GM23338 (cell line): Measurements from ENCODE around the gene SSX3. TPM values are rescaled to one million over a fixed set of nuclear protein-coding genes. Genes with fewer than 3 reads are reported as not detected.
A peak's percentile ranks its signal among the peaks of the same experiment; 100 is the strongest.
"Not testable (repeated sequence)": the region's sequence is repeated elsewhere in the genome, so short reads cannot be mapped to it uniquely, and the experiment has no call there.

Experiments
- ATAC-seq: fragments of 200-7000 bp; cut with Tn5 transposase; 3 replicates; pipeline ENCODE4 v1.9.1; 2020
- DNase-seq: peaks from one replicate; pipeline ENCODE4 v3.0.0-alpha.2; 2015; ENCODE audit warnings: low spot score
- H2AFZ ChIP-seq: fragments of 200-600 bp; sonication (generic); 2 replicates; pipeline ENCODE4 v1.8.0; 2016; ENCODE audit warnings: antibody characterized with exemption, mild to moderate bottlenecking, moderate library complexity
- H3F3A ChIP-seq: fragments of 200-600 bp; sonication (generic); replicated peaks from 2 replicates; pipeline ENCODE4 v1.8.0; 2017; ENCODE audit warnings: antibody characterized with exemption, mixed run types, low read depth
- H3K27ac ChIP-seq: fragments of 200-600 bp; sonication (generic); 2 replicates; pipeline ENCODE4 v1.6.1; 2016; ENCODE audit warnings: low read depth
- H3K27me3 ChIP-seq: fragments of 200-600 bp; sonication (generic); 2 replicates; pipeline ENCODE4 v1.8.0; 2016; ENCODE audit warnings: mild to moderate bottlenecking, mixed run types, moderate library complexity; ENCODE audit not compliant: insufficient read depth
- H3K36me3 ChIP-seq: fragments of 200-600 bp; sonication (generic); 2 replicates; pipeline ENCODE4 v1.8.0; 2016; ENCODE audit warnings: mild to moderate bottlenecking; ENCODE audit not compliant: insufficient read depth
- H3K4me1 ChIP-seq: fragments of 200-600 bp; sonication (generic); 2 replicates; pipeline ENCODE4 v1.8.0; 2016; ENCODE audit warnings: mild to moderate bottlenecking, moderate library complexity; ENCODE audit not compliant: insufficient read depth
- H3K4me2 ChIP-seq: fragments of 200-600 bp; sonication (generic); 2 replicates; pipeline ENCODE4 v1.7.1; 2017; ENCODE audit warnings: mixed run types
- H3K4me3 ChIP-seq: fragments of 200-600 bp; sonication (generic); 2 replicates; pipeline ENCODE4 v1.6.1; 2016; ENCODE audit warnings: mixed run types
- H3K79me2 ChIP-seq: fragments of 200-600 bp; sonication (generic); replicated peaks from 2 replicates; pipeline ENCODE4 v1.8.0; 2017; ENCODE audit warnings: mild to moderate bottlenecking; ENCODE audit not compliant: insufficient read depth
- H3K9me2 ChIP-seq: fragments of 200-600 bp; sonication (generic); 2 replicates; pipeline ENCODE4 v1.8.0; 2017; ENCODE audit not compliant: insufficient read depth
- H4K20me1 ChIP-seq: fragments of 200-600 bp; sonication (generic); replicated peaks from 2 replicates; pipeline ENCODE4 v1.8.0; 2017; ENCODE audit warnings: mild to moderate bottlenecking; ENCODE audit not compliant: insufficient read depth
- H3K27ac Mint-ChIP-seq: 2 replicates; pipeline ENCODE4 v1.8.0; 2020; ENCODE audit warnings: inconsistent platforms, mild to moderate bottlenecking, moderate library complexity, mixed read lengths
- H3K27me3 Mint-ChIP-seq: 3 replicates; pipeline ENCODE4 v1.8.0; 2022; ENCODE audit warnings: low read depth, mild to moderate bottlenecking, moderate library complexity, mixed read lengths, inconsistent platforms; ENCODE audit not compliant: insufficient read depth, poor library complexity
- H3K36me3 Mint-ChIP-seq: 3 replicates; pipeline ENCODE4 v1.8.0; 2021; ENCODE audit warnings: low read depth, mild to moderate bottlenecking, inconsistent platforms, moderate library complexity, mixed read lengths
- H3K4me1 Mint-ChIP-seq: 3 replicates; pipeline ENCODE4 v1.8.0; 2020; ENCODE audit warnings: mild to moderate bottlenecking, inconsistent platforms, mixed read lengths
- H3K4me3 Mint-ChIP-seq: 3 replicates; pipeline ENCODE4 v1.8.0; 2021; ENCODE audit warnings: moderate library complexity, mild to moderate bottlenecking, inconsistent platforms, mixed read lengths
- H3K9me3 Mint-ChIP-seq: 3 replicates; pipeline ENCODE4 v1.8.0; 2020; ENCODE audit warnings: moderate library complexity, mild to moderate bottlenecking, inconsistent platforms, mixed read lengths
- CREB1 ChIP-seq: fragments of 250-450 bp; sonication (Bioruptor Pico); IDR thresholded peaks from 2 replicates; pipeline ENCODE4 v1.5.0; 2020; ENCODE audit warnings: low read depth, mild to moderate bottlenecking, moderate library complexity
- ETS1 ChIP-seq: IDR thresholded peaks from 2 replicates; pipeline ENCODE4 v1.6.1; 2016; ENCODE audit warnings: antibody characterized with exemption
- JUNB ChIP-seq: IDR thresholded peaks from one replicate; pipeline ENCODE4 v1.6.1; 2016; ENCODE audit warnings: antibody characterized with exemption; ENCODE audit not compliant: unreplicated experiment
- POLR2AphosphoS5 ChIP-seq: IDR thresholded peaks from 2 replicates; pipeline ENCODE4 v1.6.1; 2016; ENCODE audit warnings: antibody characterized with exemption, low read depth
- ZNF114 ChIP-seq: fragments of 250-450 bp; sonication (Bioruptor Pico); IDR thresholded peaks from 2 replicates; pipeline ENCODE4 v1.5.0; 2020; ENCODE audit warnings: mild to moderate bottlenecking, moderate library complexity
- ZNF331 ChIP-seq: fragments of 250-450 bp; sonication (Bioruptor Pico); IDR thresholded peaks from 2 replicates; pipeline ENCODE4 v1.5.0; 2020; ENCODE audit warnings: low read depth, mild to moderate bottlenecking, moderate library complexity
- polyA plus RNA-seq: library from polyadenylated mRNA; unstranded; fragments of >200 nt; fragmentation: Nextera tagmentation; extraction: Ambion mirVana; gene quantifications from 2 replicates; pipeline ENCODE4 v1.2.1, GENCODE V29; 2016
- small RNA-seq: library from RNA; depleted of rRNA; stranded (forward); fragments of <200 nt; gene quantifications from one replicate; pipeline ENCODE3, GENCODE V24; 2014; ENCODE audit warnings: low replicate concordance
- total RNA-seq: library from RNA; depleted of rRNA; stranded (reverse); fragments of >200 nt; shearing (Covaris generic); gene quantifications from 2 replicates; pipeline ENCODE4 v1.2.3, GENCODE V29; 2014; rRNA removed
- TF ChIP-seq, protein P1 (sequence below): IDR thresholded peaks from one replicate; pipeline ENCODE4 v1.6.1; 2018; ENCODE audit warnings: antibody characterized with exemption; ENCODE audit not compliant: unreplicated experiment

The SSX3 gene
- total and polyA plus RNA-seq, 2 experiments from 2014 or later: not detected

DNA sequence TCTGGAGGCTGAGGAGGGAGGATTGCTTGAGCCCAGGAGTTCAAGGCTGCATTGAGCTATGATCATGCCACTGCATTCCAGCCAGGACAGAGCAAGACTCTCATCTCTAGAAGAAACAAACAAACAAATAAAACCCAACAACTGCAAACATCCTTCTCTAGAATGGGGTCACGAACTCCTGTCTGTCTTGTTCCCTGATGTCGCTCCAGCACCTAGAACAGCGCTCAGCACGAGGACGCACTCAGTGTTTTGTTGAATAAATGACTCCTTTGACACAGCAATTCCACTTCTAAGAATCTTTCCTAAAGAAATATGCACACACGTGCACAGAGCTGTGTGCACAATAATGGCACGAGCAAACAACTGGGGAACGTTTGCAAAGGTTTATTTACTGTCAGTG is 10.4 kb downstream of the SSX3 start:
- H3K27me3 ChIP-seq, H3K36me3 Mint-ChIP-seq, H3K9me3 Mint-ChIP-seq, H3K4me3 Mint-ChIP-seq, H3K79me2 ChIP-seq, H3K27ac ChIP-seq, ATAC-seq, H3K9me2 ChIP-seq, H3K27me3 Mint-ChIP-seq, H3K4me1 ChIP-seq, H3K4me2 ChIP-seq, H3K4me3 ChIP-seq, H2AFZ ChIP-seq, H4K20me1 ChIP-seq, H3K4me1 Mint-ChIP-seq, H3K27ac Mint-ChIP-seq, H3K36me3 ChIP-seq, H3F3A ChIP-seq, DNase-seq: not testable (repeated sequence)

GRCh38 chrX:48313996-48314395 is 42.5 kb downstream of the SSX3 start:
- not testable (repeated sequence) for H3K4me3 Mint-ChIP-seq

GRCh38 chrX:48306175-48306574 is 50.3 kb downstream of the SSX3 start:
- Histone ChIP-seq H3K36me3 (no peaks in the 10 kb centered on the region), H3K27me3 (no peaks in the 10 kb centered on the region), H3K4me1 (no peaks in the 10 kb centered on the region), H3K4me2 (no peak overlapping the region), H3K79me2 (no peaks in the 10 kb centered on the region), H3K27ac (no peak overlapping the region), H3F3A (no peaks in the 10 kb centered on the region), H2AFZ (no peak overlapping the region), H3K4me3 (no peak overlapping the region), H3K9me2 (no peaks in the 10 kb centered on the region), H4K20me1 (no peaks in the 10 kb centered on the region)
- Mint-ChIP-seq H3K4me1 (no peaks in the 10 kb centered on the region), H3K27ac (no peak overlapping the region), H3K27me3 (no peaks in the 10 kb centered on the region), H3K36me3 (no peaks in the 10 kb centered on the region), H3K4me3 (no peak overlapping the region), H3K9me3 (no peaks in the 10 kb centered on the region)
- ATAC-seq (no peak), DNase-seq (peak; percentile 0)
- no peak for TF ChIP-seq ETS1
- no peak for TF ChIP-seq POLR2AphosphoS5
- TF ChIP-seq, protein P1, sequence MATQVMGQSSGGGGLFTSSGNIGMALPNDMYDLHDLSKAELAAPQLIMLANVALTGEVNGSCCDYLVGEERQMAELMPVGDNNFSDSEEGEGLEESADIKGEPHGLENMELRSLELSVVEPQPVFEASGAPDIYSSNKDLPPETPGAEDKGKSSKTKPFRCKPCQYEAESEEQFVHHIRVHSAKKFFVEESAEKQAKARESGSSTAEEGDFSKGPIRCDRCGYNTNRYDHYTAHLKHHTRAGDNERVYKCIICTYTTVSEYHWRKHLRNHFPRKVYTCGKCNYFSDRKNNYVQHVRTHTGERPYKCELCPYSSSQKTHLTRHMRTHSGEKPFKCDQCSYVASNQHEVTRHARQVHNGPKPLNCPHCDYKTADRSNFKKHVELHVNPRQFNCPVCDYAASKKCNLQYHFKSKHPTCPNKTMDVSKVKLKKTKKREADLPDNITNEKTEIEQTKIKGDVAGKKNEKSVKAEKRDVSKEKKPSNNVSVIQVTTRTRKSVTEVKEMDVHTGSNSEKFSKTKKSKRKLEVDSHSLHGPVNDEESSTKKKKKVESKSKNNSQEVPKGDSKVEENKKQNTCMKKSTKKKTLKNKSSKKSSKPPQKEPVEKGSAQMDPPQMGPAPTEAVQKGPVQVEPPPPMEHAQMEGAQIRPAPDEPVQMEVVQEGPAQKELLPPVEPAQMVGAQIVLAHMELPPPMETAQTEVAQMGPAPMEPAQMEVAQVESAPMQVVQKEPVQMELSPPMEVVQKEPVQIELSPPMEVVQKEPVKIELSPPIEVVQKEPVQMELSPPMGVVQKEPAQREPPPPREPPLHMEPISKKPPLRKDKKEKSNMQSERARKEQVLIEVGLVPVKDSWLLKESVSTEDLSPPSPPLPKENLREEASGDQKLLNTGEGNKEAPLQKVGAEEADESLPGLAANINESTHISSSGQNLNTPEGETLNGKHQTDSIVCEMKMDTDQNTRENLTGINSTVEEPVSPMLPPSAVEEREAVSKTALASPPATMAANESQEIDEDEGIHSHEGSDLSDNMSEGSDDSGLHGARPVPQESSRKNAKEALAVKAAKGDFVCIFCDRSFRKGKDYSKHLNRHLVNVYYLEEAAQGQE: no peak
- TF ChIP-seq JUNB: no peak
- no peak for TF ChIP-seq ZNF114
- no peak for TF ChIP-seq CREB1 (CRISPR knock-in tag)
- TF ChIP-seq ZNF331 (CRISPR knock-in tag): no peak

More at GRCh38 chrX:48313996-48314395, 42.5 kb downstream of the SSX3 start:
- H3K79me2 ChIP-seq, H3K27ac ChIP-seq, H3K36me3 ChIP-seq, H3K4me2 ChIP-seq, H3K27ac Mint-ChIP-seq, H3K4me1 ChIP-seq, H3K9me3 Mint-ChIP-seq, H3K9me2 ChIP-seq, H3K27me3 Mint-ChIP-seq, H3K27me3 ChIP-seq, H2AFZ ChIP-seq, H3F3A ChIP-seq, ATAC-seq, H3K4me1 Mint-ChIP-seq, DNase-seq, H4K20me1 ChIP-seq, H3K4me3 ChIP-seq, H3K36me3 Mint-ChIP-seq: not testable (repeated sequence)

Small RNA genes within 50 kb of the gene (small RNA-seq; reads per million reads assigned to genes)
- gene AL606490.7: not detected
- gene AL606490.9: not detected

Other genes starting within 250 kb of the SSX3 start
- not detected in 2 replicates for gene SPACA5B, start 226.1 kb downstream of the SSX3 start, total RNA-seq
- gene SPACA5B, start 226.1 kb downstream of the SSX3 start, polyA plus RNA-seq: not detected in 2 replicates
- not detected in 2 replicates for gene SSX5, start 159.9 kb downstream of the SSX3 start, total RNA-seq
- not detected in 2 replicates for gene SSX5, start 159.9 kb downstream of the SSX3 start, polyA plus RNA-seq
- not detected in 2 replicates for gene SSX1, start 101.3 kb downstream of the SSX3 start, total RNA-seq
- gene SSX1, start 101.3 kb downstream of the SSX3 start, polyA plus RNA-seq: not detected in 2 replicates
- gene SSX4, start 26.8 kb upstream of the SSX3 start, total RNA-seq: 0.19 TPM in 1 of 2 replicates, not detected in the other
- 0.47 and 0.48 TPM in 2 replicates for gene SSX4, start 26.8 kb upstream of the SSX3 start, polyA plus RNA-seq
- gene SSX4B, start 55.3 kb upstream of the SSX3 start, total RNA-seq: 0.19 TPM in 1 of 2 replicates, not detected in the other
- 0.47 and 0.48 TPM in 2 replicates for gene SSX4B, start 55.3 kb upstream of the SSX3 start, polyA plus RNA-seq
- gene SLC38A5, start 113.6 kb upstream of the SSX3 start, total RNA-seq: 47.0 and 47.7 TPM in 2 replicates
- 20.7 and 24.6 TPM in 2 replicates for gene SLC38A5, start 113.6 kb upstream of the SSX3 start, polyA plus RNA-seq
- 76.3 and 91.2 TPM in 2 replicates for gene FTSJ1, start 119.5 kb upstream of the SSX3 start, total RNA-seq
- 38.4 and 42.8 TPM in 2 replicates for gene FTSJ1, start 119.5 kb upstream of the SSX3 start, polyA plus RNA-seq
- gene PORCN, start 152.3 kb upstream of the SSX3 start, total RNA-seq: 14.1 and 28.5 TPM in 2 replicates
- gene PORCN, start 152.3 kb upstream of the SSX3 start, polyA plus RNA-seq: 19.4 and 22.3 TPM in 2 replicates
- gene EBP, start 165.1 kb upstream of the SSX3 start, total RNA-seq: 126 and 128 TPM in 2 replicates
- gene EBP, start 165.1 kb upstream of the SSX3 start, polyA plus RNA-seq: 169 and 176 TPM in 2 replicates
- gene TBC1D25, start 183.0 kb upstream of the SSX3 start, total RNA-seq: 4.5 TPM in 2 replicates
- gene TBC1D25, start 183.0 kb upstream of the SSX3 start, polyA plus RNA-seq: 1.9 and 2.1 TPM in 2 replicates
- 103 and 114 TPM in 2 replicates for gene RBM3, start 217.8 kb upstream of the SSX3 start, total RNA-seq
- 71.8 and 77.5 TPM in 2 replicates for gene RBM3, start 217.8 kb upstream of the SSX3 start, polyA plus RNA-seq
- 24.2 and 34.9 TPM in 2 replicates for gene WDR13, start 240.8 kb upstream of the SSX3 start, total RNA-seq
- gene WDR13, start 240.8 kb upstream of the SSX3 start, polyA plus RNA-seq: 19.3 and 24.9 TPM in 2 replicates